Glutamatergic neuron (in vitro differentiated cells): Measurements from ENCODE around the gene GRIP2. TPM values are rescaled to one million over a fixed set of nuclear protein-coding genes. Genes with fewer than 3 reads are reported as not detected.

Experiments
- DNase-seq: peaks from one replicate; pipeline ENCODE4 v3.0.0; 2022
- H3K27ac Mint-ChIP-seq: one replicate; pipeline ENCODE4 v1.8.0; 2020; ENCODE audit warnings: mild to moderate bottlenecking, mixed read lengths, inconsistent platforms; ENCODE audit not compliant: unreplicated experiment
- H3K27me3 Mint-ChIP-seq: one replicate; pipeline ENCODE4 v1.8.0; 2020; ENCODE audit warnings: mild to moderate bottlenecking, moderate library complexity, mixed read lengths, inconsistent platforms; ENCODE audit not compliant: unreplicated experiment
- H3K36me3 Mint-ChIP-seq: one replicate; pipeline ENCODE4 v1.8.0; 2020; ENCODE audit warnings: mild to moderate bottlenecking, mixed read lengths, inconsistent platforms; ENCODE audit not compliant: unreplicated experiment
- H3K4me1 Mint-ChIP-seq: one replicate; pipeline ENCODE4 v1.8.0; 2020; ENCODE audit warnings: mild to moderate bottlenecking, low read depth, mixed read lengths, inconsistent platforms; ENCODE audit not compliant: unreplicated experiment
- H3K4me3 Mint-ChIP-seq: one replicate; pipeline ENCODE4 v1.8.0; 2020; ENCODE audit warnings: mild to moderate bottlenecking, mixed read lengths, inconsistent platforms; ENCODE audit not compliant: unreplicated experiment
- H3K9me3 Mint-ChIP-seq: one replicate; pipeline ENCODE4 v1.8.0; 2020; ENCODE audit warnings: mild to moderate bottlenecking, moderate library complexity, mixed read lengths, inconsistent platforms; ENCODE audit not compliant: unreplicated experiment
- CTCF ChIP-seq: fragments of 200-600 bp; sonication (generic); IDR thresholded peaks from one replicate; pipeline ENCODE4 v1.5.0; 2021; ENCODE audit not compliant: partially characterized antibody, unreplicated experiment
- total RNA-seq: library from RNA; stranded (reverse); fragmentation: NEBNext Ultra II Directional; extraction: Animal tissue kit (Norgen Biotek cat#: 25700); gene quantifications from one replicate; pipeline ENCODE4 v1.2.1, GENCODE V29; 2021; ENCODE audit not compliant: unreplicated experiment

Gene GRIP2
- total RNA-seq, 1 donor from 2014 or later, result 0.34 TPM

- Mint-ChIP-seq H3K4me3 (no peak overlapping the region), H3K27me3 (peaks cover 3% of the 10 kb centered on the region), H3K36me3 (peaks cover 3% of the 10 kb centered on the region), H3K9me3 (no peaks in the 10 kb centered on the region), H3K4me1 (no peaks in the 10 kb centered on the region), H3K27ac (no peak overlapping the region)
- TF ChIP-seq CTCF, result no peak
- DNase-seq, result no peak
Measured at GRCh38 chr3:14528081-14528480, 12.1 kb downstream of the GRIP2 start.

- Mint-ChIP-seq H3K4me3 (no peak overlapping the region), H3K27ac (no peak overlapping the region), H3K27me3 (peaks cover 5% of the 10 kb centered on the region), H3K9me3 (peaks cover 1% of the 10 kb centered on the region), H3K4me1 (no peaks in the 10 kb centered on the region), H3K36me3 (peaks cover 7% of the 10 kb centered on the region)
- DNase-seq, result peak; percentile 6
- TF ChIP-seq CTCF, result no peak
Measured at GRCh38 chr3:14525685-14526631, 14.2 kb downstream of the GRIP2 start.

GRCh38 chr3:14524920-14525660, 15.1 kb downstream of the GRIP2 start:
- no peak overlapping the region for H3K4me3 Mint-ChIP-seq
- peak; percentile 5 for DNase-seq
- peaks cover 5% of the 10 kb centered on the region for H3K27me3 Mint-ChIP-seq
- H3K27ac Mint-ChIP-seq, result no peak overlapping the region
- H3K36me3 Mint-ChIP-seq, result peaks cover 8% of the 10 kb centered on the region
- H3K4me1 Mint-ChIP-seq, result no peaks in the 10 kb centered on the region
- TF ChIP-seq CTCF, result no peak
- H3K9me3 Mint-ChIP-seq, result peaks cover 1% of the 10 kb centered on the region

GRCh38 chr3:14524311-14524711, 15.8 kb downstream of the GRIP2 start:
- H3K9me3 Mint-ChIP-seq, result peaks cover 1% of the 10 kb centered on the region
- DNase-seq, result peak; percentile 7
- H3K4me3 Mint-ChIP-seq, result no peak overlapping the region
- H3K36me3 Mint-ChIP-seq, result peaks cover 8% of the 10 kb centered on the region
- peaks cover 5% of the 10 kb centered on the region for H3K27me3 Mint-ChIP-seq
- no peak for TF ChIP-seq CTCF
- no peaks in the 10 kb centered on the region for H3K4me1 Mint-ChIP-seq
- H3K27ac Mint-ChIP-seq, result no peak overlapping the region
